ENCODE results near the gene KBTBD4.

KBTBD4 gene

DNA sequence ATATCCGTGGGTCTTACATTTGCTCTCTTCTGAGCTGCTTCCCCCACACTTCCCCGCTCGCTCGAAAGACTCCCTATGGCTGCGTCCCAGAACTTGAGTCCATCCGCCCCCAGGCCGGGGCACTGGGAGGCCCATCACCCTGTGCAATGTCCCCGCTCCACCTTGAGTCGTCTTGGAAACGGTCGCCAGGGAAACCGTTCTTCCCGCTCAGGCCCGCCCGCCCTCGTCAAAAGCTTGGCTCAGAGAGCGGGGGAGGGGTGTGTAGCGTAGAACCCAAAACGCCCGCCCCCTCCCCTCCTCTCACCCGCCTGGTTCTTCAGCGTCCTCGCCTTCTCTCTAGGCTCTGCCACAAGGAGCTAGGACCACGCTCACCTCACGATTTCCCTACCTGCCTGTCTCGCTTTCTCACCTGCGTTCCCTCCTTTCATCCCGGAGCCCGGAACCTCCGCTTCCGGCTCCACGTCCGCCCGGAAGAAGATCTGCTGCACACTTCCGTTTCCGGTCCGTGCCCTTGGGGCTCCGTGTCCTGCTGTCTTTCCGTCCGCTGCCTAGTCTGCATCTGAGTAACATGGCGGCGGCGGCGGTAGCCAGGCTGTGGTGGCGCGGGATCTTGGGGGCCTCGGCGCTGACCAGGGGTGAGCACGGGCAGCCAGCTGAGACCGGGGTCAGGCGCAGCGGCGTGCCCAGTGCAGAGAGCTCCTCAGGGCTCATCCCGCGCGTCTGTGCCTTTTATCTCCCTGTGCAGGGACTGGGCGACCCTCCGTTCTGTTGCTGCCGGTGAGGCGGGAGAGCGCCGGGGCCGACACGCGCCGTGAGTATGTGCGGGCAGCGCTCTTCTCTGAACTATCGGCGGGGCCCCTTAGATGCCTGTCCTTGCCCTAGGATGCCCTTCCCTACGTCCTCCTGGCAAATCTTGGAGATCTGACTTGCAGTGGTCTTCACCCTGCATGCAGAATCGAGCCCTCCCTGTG is at the start of gene KBTBD4, which contains the start of gene NDUFS3:
KBTBD4 (minus strand) TSS at position 447 of the 971 bp plus-strand sequence; CDS start at position 428, 19 bp downstream.
NDUFS3 (plus strand) TSS at position 551 of the 971 bp plus-strand sequence; CDS start at position 569, 18 bp downstream.
- peak within 1 kb of the TSS; percentile 90 for H3K4me3 ChIP-seq (ENCODE audit: low read depth, low read length)
- DNase-seq (ENCODE audit: low read depth): peak; percentile 91
- TF ChIP-seq MAX (IDR thresholded peaks at IDR 0.05; ENCODE audit: low read depth, low read length) (peak; percentile 76), MYC (IDR thresholded peaks at IDR 0.05; ENCODE audit: low read depth, low read length) (peak; percentile 88), POLR2A (IDR thresholded peaks at IDR 0.05; ENCODE audit: extremely low read depth, insufficient read length) (peak; percentile 83)
- TF ChIP-seq, protein P1, sequence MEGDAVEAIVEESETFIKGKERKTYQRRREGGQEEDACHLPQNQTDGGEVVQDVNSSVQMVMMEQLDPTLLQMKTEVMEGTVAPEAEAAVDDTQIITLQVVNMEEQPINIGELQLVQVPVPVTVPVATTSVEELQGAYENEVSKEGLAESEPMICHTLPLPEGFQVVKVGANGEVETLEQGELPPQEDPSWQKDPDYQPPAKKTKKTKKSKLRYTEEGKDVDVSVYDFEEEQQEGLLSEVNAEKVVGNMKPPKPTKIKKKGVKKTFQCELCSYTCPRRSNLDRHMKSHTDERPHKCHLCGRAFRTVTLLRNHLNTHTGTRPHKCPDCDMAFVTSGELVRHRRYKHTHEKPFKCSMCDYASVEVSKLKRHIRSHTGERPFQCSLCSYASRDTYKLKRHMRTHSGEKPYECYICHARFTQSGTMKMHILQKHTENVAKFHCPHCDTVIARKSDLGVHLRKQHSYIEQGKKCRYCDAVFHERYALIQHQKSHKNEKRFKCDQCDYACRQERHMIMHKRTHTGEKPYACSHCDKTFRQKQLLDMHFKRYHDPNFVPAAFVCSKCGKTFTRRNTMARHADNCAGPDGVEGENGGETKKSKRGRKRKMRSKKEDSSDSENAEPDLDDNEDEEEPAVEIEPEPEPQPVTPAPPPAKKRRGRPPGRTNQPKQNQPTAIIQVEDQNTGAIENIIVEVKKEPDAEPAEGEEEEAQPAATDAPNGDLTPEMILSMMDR (IDR thresholded peaks at IDR 0.05; ENCODE audit: low read depth, low read length): no peak

DNA sequence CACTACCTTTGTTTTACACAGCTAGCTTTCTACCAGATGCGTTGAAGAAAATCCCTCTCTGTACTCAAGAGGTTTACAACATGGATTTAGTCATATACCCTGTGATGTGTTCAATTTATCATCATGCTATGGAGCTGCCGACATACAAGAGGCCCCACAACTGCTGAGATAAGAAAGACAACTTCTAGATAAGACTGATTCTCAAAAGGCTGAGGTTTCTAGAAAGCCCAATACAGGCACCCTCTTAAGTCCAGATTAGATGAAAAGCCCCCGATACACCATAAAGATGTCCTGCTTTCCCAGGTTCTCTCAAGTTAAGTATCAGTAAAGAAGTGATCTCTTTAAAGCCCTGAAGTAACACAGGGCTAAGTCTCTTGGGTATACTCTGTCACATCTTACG is 49.3 kb upstream of the KBTBD4 start:
- TF ChIP-seq, protein P1 (IDR thresholded peaks at IDR 0.05; ENCODE audit: low read depth, low read length): no peak
- no peak for TF ChIP-seq MYC (IDR thresholded peaks at IDR 0.05; ENCODE audit: low read depth, low read length)
- TF ChIP-seq MAX (IDR thresholded peaks at IDR 0.05; ENCODE audit: low read depth, low read length): no peak
- TF ChIP-seq POLR2A (IDR thresholded peaks at IDR 0.05; ENCODE audit: extremely low read depth, insufficient read length): no peak
- DNase-seq (ENCODE audit: low read depth): no peak
- no peak overlapping the region for H3K4me3 ChIP-seq (ENCODE audit: low read depth, low read length)

DNA sequence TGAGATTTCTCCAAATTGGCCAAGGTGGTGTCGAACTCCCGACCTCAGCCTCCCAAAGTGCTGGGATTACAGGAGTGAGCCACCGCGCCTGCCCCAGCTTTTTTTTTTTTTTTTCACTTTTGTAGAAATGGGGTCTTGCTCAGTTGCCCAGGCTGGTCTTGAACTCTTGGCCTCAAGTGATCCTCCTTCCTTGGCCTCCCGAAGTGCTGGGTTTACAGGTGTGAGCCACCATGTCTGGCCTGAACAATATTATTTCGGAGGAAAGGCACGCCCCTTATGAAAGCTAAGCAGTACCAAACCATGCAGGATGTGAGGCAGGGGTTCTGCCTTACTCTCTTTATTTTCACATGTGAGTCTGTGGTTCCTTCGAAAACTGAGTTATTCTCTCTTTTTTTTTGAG is 47.5 kb upstream of the KBTBD4 start:
- DNase-seq (ENCODE audit: low read depth): no peak
- no peak for TF ChIP-seq MYC (IDR thresholded peaks at IDR 0.05; ENCODE audit: low read depth, low read length)
- no peak for TF ChIP-seq POLR2A (IDR thresholded peaks at IDR 0.05; ENCODE audit: extremely low read depth, insufficient read length)
- TF ChIP-seq, protein P1 (IDR thresholded peaks at IDR 0.05; ENCODE audit: low read depth, low read length): no peak
- TF ChIP-seq MAX (IDR thresholded peaks at IDR 0.05; ENCODE audit: low read depth, low read length): no peak
- no peak overlapping the region for H3K4me3 ChIP-seq (ENCODE audit: low read depth, low read length)

- TF ChIP-seq MAX (IDR thresholded peaks at IDR 0.05; ENCODE audit: low read depth, low read length) (no peak), MYC (IDR thresholded peaks at IDR 0.05; ENCODE audit: low read depth, low read length) (no peak), POLR2A (IDR thresholded peaks at IDR 0.05; ENCODE audit: extremely low read depth, insufficient read length) (no peak)
- TF ChIP-seq, protein P1 (IDR thresholded peaks at IDR 0.05; ENCODE audit: low read depth, low read length): no peak
- no peak for DNase-seq (ENCODE audit: low read depth)
- H3K4me3 ChIP-seq (ENCODE audit: low read depth, low read length): no peak overlapping the region
Observed at GRCh38 chr11:47620836-47621378, 42.1 kb upstream of the KBTBD4 start.

DNA sequence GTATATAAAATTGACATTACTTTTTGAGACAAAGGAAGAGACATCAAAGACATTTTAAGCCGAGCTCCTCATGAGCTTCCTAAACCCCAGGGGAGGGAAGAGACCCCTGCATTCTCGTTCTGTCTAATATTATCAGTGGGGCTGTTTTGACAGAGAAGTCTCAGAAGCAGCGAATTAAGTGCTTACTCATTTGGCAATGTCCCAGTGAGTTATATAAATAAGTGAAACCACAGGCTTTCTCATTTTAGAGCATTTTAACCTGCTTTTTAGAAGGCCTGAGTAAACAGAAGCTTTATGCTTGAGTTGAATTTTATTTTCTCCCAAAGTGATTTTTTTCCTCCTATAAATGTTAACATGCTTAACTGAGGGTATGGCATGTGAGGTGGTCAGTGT is 38.6 kb upstream of the KBTBD4 start:
- DNase-seq (ENCODE audit: low read depth): no peak
- no peak for TF ChIP-seq MAX (IDR thresholded peaks at IDR 0.05; ENCODE audit: low read depth, low read length)
- no peak for TF ChIP-seq MYC (IDR thresholded peaks at IDR 0.05; ENCODE audit: low read depth, low read length)
- TF ChIP-seq, protein P1 (IDR thresholded peaks at IDR 0.05; ENCODE audit: low read depth, low read length): no peak
- TF ChIP-seq POLR2A (IDR thresholded peaks at IDR 0.05; ENCODE audit: extremely low read depth, insufficient read length): no peak
- no peak overlapping the region for H3K4me3 ChIP-seq (ENCODE audit: low read depth, low read length)
